Mesenchymal stem cell (in vitro differentiated cells and primary cell): ENCODE measurements around the gene DHH.

Experiments used
- DNase-seq: peaks from one replicate; pipeline ENCODE4 v3.0.0-alpha.2; 2013
- H2AFZ ChIP-seq: one replicate; pipeline ENCODE4 v1.6.1; 2013; ENCODE audit warnings: low read depth, mild to moderate bottlenecking, control low read depth, inconsistent platforms, low read length, moderate library complexity
- H2AK5ac ChIP-seq: 2 replicates; pipeline ENCODE4 v1.6.1; 2013; ENCODE audit warnings: low read length, moderate library complexity, mild to moderate bottlenecking, inconsistent platforms; ENCODE audit not compliant: severe bottlenecking
- H2BK120ac ChIP-seq: one replicate; pipeline ENCODE4 v1.6.1; 2013; ENCODE audit warnings: low read depth, mild to moderate bottlenecking, inconsistent platforms, low read length, moderate library complexity
- H2BK12ac ChIP-seq, 2 experiments: one replicate each; pipeline ENCODE4 v1.6.1; 2013; ENCODE audit warnings: inconsistent platforms in 2 of 2, low read length in 2 of 2, mild to moderate bottlenecking in 2 of 2, moderate library complexity in 2 of 2, control low read depth in 1 of 2
- H2BK15ac ChIP-seq: one replicate; pipeline ENCODE4 v1.6.1; 2013; ENCODE audit warnings: mild to moderate bottlenecking, low read depth, inconsistent platforms; ENCODE audit not compliant: poor library complexity, severe bottlenecking
- H2BK5ac ChIP-seq: 2 replicates; pipeline ENCODE4 v1.6.1; 2013; ENCODE audit warnings: low read depth, mild to moderate bottlenecking, low read length, control low read depth, inconsistent platforms; ENCODE audit not compliant: poor library complexity, severe bottlenecking
- H3K14ac ChIP-seq, 2 experiments: one replicate each; pipeline ENCODE4 v1.6.1; 2013; ENCODE audit warnings: inconsistent platforms in 2 of 2, low read length in 2 of 2, control low read depth in 1 of 2, mild to moderate bottlenecking in 1 of 2, moderate library complexity in 1 of 2
- H3K18ac ChIP-seq, 2 experiments: one replicate each; pipeline ENCODE4 v1.6.1; 2013; ENCODE audit warnings: inconsistent platforms in 2 of 2, low read length in 2 of 2, control low read depth in 1 of 2, low read depth in 1 of 2, mild to moderate bottlenecking in 1 of 2
- H3K23ac ChIP-seq, 2 experiments: one replicate each; pipeline ENCODE4 v1.6.1; 2013; ENCODE audit warnings: inconsistent platforms in 2 of 2, low read length in 2 of 2, mild to moderate bottlenecking in 2 of 2, moderate library complexity in 2 of 2, control low read depth in 1 of 2
- H3K27ac ChIP-seq: 2 replicates; pipeline ENCODE4 v1.5.1; 2013; ENCODE audit warnings: mild to moderate bottlenecking, moderate library complexity, low read length, control low read depth, inconsistent platforms; ENCODE audit not compliant: poor library complexity, severe bottlenecking
- H3K27me3 ChIP-seq, 2 experiments: 2 replicates each; pipeline versions ENCODE4 v1.6.1 to v1.7.0; 2013; ENCODE audit warnings: low read length in 2 of 2, mild to moderate bottlenecking in 2 of 2, moderate library complexity in 2 of 2, control low read depth in 1 of 2, inconsistent platforms in 1 of 2; ENCODE audit not compliant: control insufficient read depth in 1 of 2, insufficient read depth in 1 of 2
- H3K36me3 ChIP-seq, 2 experiments: 2 replicates each; pipeline versions ENCODE4 v1.6.1 to v1.7.0; 2013; ENCODE audit warnings: low read length in 2 of 2, control low read depth in 1 of 2, inconsistent platforms in 1 of 2, low read depth in 1 of 2, mild to moderate bottlenecking in 1 of 2; ENCODE audit not compliant: insufficient read depth in 2 of 2, control insufficient read depth in 1 of 2
- H3K4ac ChIP-seq, 2 experiments: one replicate each; pipeline ENCODE4 v1.6.1; 2013; ENCODE audit warnings: inconsistent platforms in 2 of 2, low read length in 2 of 2, mild to moderate bottlenecking in 2 of 2, moderate library complexity in 2 of 2, control low read depth in 1 of 2, low read depth in 1 of 2
- H3K4me1 ChIP-seq: 2 replicates; pipeline ENCODE4 v1.6.1; 2013; ENCODE audit warnings: low read depth, low read length, control low read depth; ENCODE audit not compliant: control insufficient read depth, insufficient read depth
- H3K4me2 ChIP-seq: 2 replicates; pipeline ENCODE4 v1.6.1; 2013; ENCODE audit warnings: low read length, mild to moderate bottlenecking, inconsistent platforms; ENCODE audit not compliant: poor library complexity, severe bottlenecking
- H3K4me3 ChIP-seq, 2 experiments: 2 replicates each; pipeline versions ENCODE4 v1.5.1 to v1.7.0; 2013; ENCODE audit warnings: low read length in 2 of 2, mild to moderate bottlenecking in 2 of 2, control low read depth in 1 of 2, low read depth in 1 of 2; ENCODE audit not compliant: insufficient read depth in 1 of 2
- H3K79me1 ChIP-seq: replicated peaks from 2 replicates; pipeline ENCODE4 v1.6.1; 2013; ENCODE audit warnings: mild to moderate bottlenecking, control low read depth, low read length, inconsistent platforms; ENCODE audit not compliant: poor library complexity, severe bottlenecking
- H3K9ac ChIP-seq: 2 replicates; pipeline ENCODE4 v1.7.0; 2013; ENCODE audit warnings: mild to moderate bottlenecking, low read length, moderate library complexity
- H3K9me3 ChIP-seq: 2 replicates; pipeline ENCODE4 v1.7.0; 2013; ENCODE audit warnings: mild to moderate bottlenecking, low read length; ENCODE audit not compliant: control insufficient read depth
- H4K8ac ChIP-seq: one replicate; pipeline ENCODE4 v1.6.1; 2013; ENCODE audit warnings: inconsistent platforms, mild to moderate bottlenecking, low read length, moderate library complexity
- H4K91ac ChIP-seq: one replicate; pipeline ENCODE4 v1.6.1; 2013; ENCODE audit warnings: mild to moderate bottlenecking, low read length, inconsistent platforms
- WGBS: methylation state at CpG from one replicate; pipeline ENCODE4 v1.1.7; 2013; ENCODE audit warnings: mixed read lengths; 5-methylcytosine and 5-hydroxymethylcytosine counted together

Gene DHH

GRCh38 chr12:49109641-49110463, 15.3 kb upstream of the DHH start:
- H3K27me3 ChIP-seq: no peaks in the 10 kb centered on the region
- H3K36me3 ChIP-seq: peaks cover 16 to 20% of the 10 kb centered on the region in 2 experiments
- H2BK12ac ChIP-seq: peak overlapping the region in 1 of 2 experiments; percentile 61
- no peak overlapping the region for H2BK15ac ChIP-seq
- H3K23ac ChIP-seq: peak overlapping the region in 1 of 2 experiments; percentile 99
- H3K18ac ChIP-seq: peak overlapping the region; percentile 78 to 99
- H3K4ac ChIP-seq: peak overlapping the region; percentile 68 to 87
- peak overlapping the region; percentile 95 for H3K9ac ChIP-seq
- H4K8ac ChIP-seq: peak overlapping the region; percentile 85
- peak overlapping the region; percentile 64 for H2BK120ac ChIP-seq
- peak overlapping the region in 1 of 2 experiments; percentile 98 for H3K14ac ChIP-seq
- H3K4me2 ChIP-seq: peak overlapping the region; percentile 77
- H4K91ac ChIP-seq: peak overlapping the region; percentile 74
- H3K4me1 ChIP-seq: peaks cover 16% of the 10 kb centered on the region
- peak overlapping the region; percentile 73 for H3K27ac ChIP-seq
- peak overlapping the region; percentile 72 for H2AFZ ChIP-seq
- H3K9me3 ChIP-seq: no peaks in the 10 kb centered on the region
- H2BK5ac ChIP-seq: peak overlapping the region; percentile 47
- H3K79me1 ChIP-seq: peaks cover 29% of the 10 kb centered on the region
- H3K4me3 ChIP-seq: peak overlapping the region; percentile 77 to 99
- DNase-seq: peak; percentile 48
- WGBS: 10% methylated on average over 30 of the region's 33 CpGs
- no peak overlapping the region for H2AK5ac ChIP-seq

- Histone ChIP-seq H3K9ac (peak overlapping the region; percentile 95), H3K27ac (no peak overlapping the region), H4K8ac (no peak overlapping the region), H2AFZ (no peak overlapping the region), H3K36me3 (peaks cover 25 to 29% of the 10 kb centered on the region in 2 experiments), H3K18ac (no peak overlapping the region), H2BK120ac (no peak overlapping the region), H3K4me1 (peaks cover 16% of the 10 kb centered on the region), H3K4ac (no peak overlapping the region), H3K4me2 (no peak overlapping the region), H3K4me3 (peak overlapping the region in 1 of 2 experiments; percentile 99), H2AK5ac (no peak overlapping the region), H4K91ac (no peak overlapping the region), H3K14ac (no peak overlapping the region), H2BK12ac (no peak overlapping the region), H3K27me3 (no peaks in the 10 kb centered on the region), H2BK15ac (no peak overlapping the region), H3K79me1 (peaks cover 36% of the 10 kb centered on the region), H3K9me3 (no peaks in the 10 kb centered on the region), H3K23ac (no peak overlapping the region), H2BK5ac (no peak overlapping the region)
- peak; percentile 60 for DNase-seq
- WGBS: 42% methylated on average over 4 of the region's 4 CpGs
Measured at GRCh38 chr12:49108958-49109404, 14.4 kb upstream of the DHH start.

GRCh38 chr12:49105504-49106084, 11.0 kb upstream of the DHH start:
- Histone ChIP-seq H3K27ac (no peak overlapping the region), H3K9me3 (no peaks in the 10 kb centered on the region), H3K4ac (no peak overlapping the region), H3K14ac (no peak overlapping the region), H3K4me2 (no peak overlapping the region), H3K4me1 (peaks cover 13% of the 10 kb centered on the region), H2BK12ac (peak overlapping the region in 1 of 2 experiments; percentile 26), H4K8ac (no peak overlapping the region), H3K18ac (no peak overlapping the region), H3K4me3 (peak overlapping the region in 1 of 2 experiments; percentile 35), H3K36me3 (peaks cover 59 to 60% of the 10 kb centered on the region in 2 experiments), H3K79me1 (peaks cover 55% of the 10 kb centered on the region), H2BK5ac (no peak overlapping the region), H3K23ac (no peak overlapping the region), H3K9ac (peak overlapping the region; percentile 64), H2BK15ac (no peak overlapping the region), H2BK120ac (no peak overlapping the region), H3K27me3 (no peaks in the 10 kb centered on the region), H4K91ac (no peak overlapping the region), H2AFZ (no peak overlapping the region), H2AK5ac (no peak overlapping the region)
- no peak for DNase-seq
- 77% methylated on average over 9 of the region's 9 CpGs for WGBS

GRCh38 chr12:49104822-49105221, 10.2 kb upstream of the DHH start:
- no peak overlapping the region for H3K18ac ChIP-seq
- 61% methylated on average over 3 of the region's 3 CpGs for WGBS
- no peaks in the 10 kb centered on the region for H3K27me3 ChIP-seq
- H2BK15ac ChIP-seq: no peak overlapping the region
- no peak overlapping the region for H3K14ac ChIP-seq
- H2BK12ac ChIP-seq: no peak overlapping the region
- H3K23ac ChIP-seq: no peak overlapping the region
- H2BK120ac ChIP-seq: no peak overlapping the region
- DNase-seq: no peak
- H3K36me3 ChIP-seq: peaks cover 65 to 67% of the 10 kb centered on the region in 2 experiments
- H2AFZ ChIP-seq: no peak overlapping the region
- no peak overlapping the region for H3K4me2 ChIP-seq
- H3K4ac ChIP-seq: no peak overlapping the region
- H3K79me1 ChIP-seq: peaks cover 55% of the 10 kb centered on the region
- no peak overlapping the region for H3K4me3 ChIP-seq
- H2AK5ac ChIP-seq: no peak overlapping the region
- H3K9ac ChIP-seq: no peak overlapping the region
- H3K9me3 ChIP-seq: no peaks in the 10 kb centered on the region
- H4K91ac ChIP-seq: no peak overlapping the region
- no peak overlapping the region for H4K8ac ChIP-seq
- no peak overlapping the region for H2BK5ac ChIP-seq
- H3K4me1 ChIP-seq: peaks cover 13% of the 10 kb centered on the region
- H3K27ac ChIP-seq: no peak overlapping the region
